HCT116 (cell line): ENCODE measurements around the gene CLIC4. TPM values are rescaled to one million over a fixed set of nuclear protein-coding genes. Genes with fewer than 3 reads are reported as not detected.

ENCODE experiments used
- ATAC-seq: fragments of 200-7000 bp; cut with Tn5 transposase; 2 replicates; pipeline ENCODE4 v1.9.1; 2020; ENCODE audit warnings: mild to moderate bottlenecking, moderate library complexity
- BruUV-seq: library from RNA; stranded (reverse); fragments of 400-500 nt; replicated peaks from 2 replicates; lab custom pipeline; 2021; lab: Mats Ljungman, UMichigan
- CTCF ChIA-PET: fragments of 300-600 bp; sonication (Branson Sonifier 250); formaldehyde crosslinking; loops from one replicate; lab custom pipeline; 2021; ENCODE audit warnings: antibody characterized with exemption; lab: Charles Lee
- POLR2A ChIA-PET: fragments of 300-600, 350-600 bp; sonication (Branson Sonifier 250); formaldehyde crosslinking; loops from one replicate; lab custom pipeline; 2021; ENCODE audit warnings: antibody characterized with exemption; lab: Charles Lee
- RAD21 ChIA-PET, 2 experiments: fragments of 300-600 bp; sonication (Branson Sonifier 250); formaldehyde crosslinking; loops; one replicate each; lab custom pipeline; 2023; ENCODE audit warnings: low total read pairs in 2 of 2; ENCODE audit not compliant: uncharacterized antibody in 2 of 2, unreplicated experiment in 2 of 2, low non-redundant PET in 1 of 2; lab: Charles Lee
- DNase-seq: peaks from one replicate; pipeline ENCODE4 v3.0.0-alpha.2; 2010; ENCODE audit warnings: low read depth, low spot score
- H2AFZ ChIP-seq: fragments of 200-600 bp; shearing (Covaris generic), sonication (generic); 2 replicates; pipeline ENCODE4 v1.6.1; 2017; ENCODE audit warnings: low read depth, mixed run types, mixed read lengths, antibody characterized with exemption, low read length; ENCODE audit not compliant: poor library complexity, severe bottlenecking
- H3K27ac ChIP-seq: 2 replicates; pipeline ENCODE4 v1.5.1; 2012; ENCODE audit warnings: low read depth, low read length
- H3K27me3 ChIP-seq: fragments of 200-600 bp; sonication (generic); 2 replicates; pipeline ENCODE4 v1.6.1; 2016; ENCODE audit warnings: mixed run types, low read length, mixed read lengths; ENCODE audit not compliant: insufficient read depth
- H3K36me3 ChIP-seq, 2 experiments: fragments of 200-500 bp in 1 of 2; fragments of 200-600 bp in 1 of 2; sonication (Bioruptor generic) in 1 of 2; sonication (generic) in 1 of 2; 2 replicates each; pipeline versions ENCODE4 v1.5.1 to v1.6.1; 2014 to 2016; ENCODE audit warnings: low read length in 2 of 2, inconsistent platforms in 1 of 2, mixed read lengths in 1 of 2, mixed run types in 1 of 2; ENCODE audit not compliant: insufficient read depth in 2 of 2, control insufficient read depth in 1 of 2
- H3K4me1 ChIP-seq, 2 experiments: fragments of 200-600 bp in 1 of 2; sonication (generic) in 1 of 2; 2 replicates each; pipeline versions ENCODE4 v1.5.1 to v1.6.1; 2012 to 2017; ENCODE audit warnings: low read length in 2 of 2, inconsistent platforms in 1 of 2, mild to moderate bottlenecking in 1 of 2, mixed read lengths in 1 of 2, mixed run types in 1 of 2, moderate library complexity in 1 of 2; ENCODE audit not compliant: insufficient read depth in 2 of 2, control insufficient read depth in 1 of 2
- H3K4me2 ChIP-seq: fragments of 200-600 bp; sonication (generic); 2 replicates; pipeline ENCODE4 v1.6.1; 2017; ENCODE audit warnings: mixed run types, low read length, mixed read lengths
- H3K4me3 ChIP-seq, 2 experiments: fragments of 200-600 bp in 1 of 2; sonication (generic) in 1 of 2; replicated peaks in 1 of 2; 2 replicates each; pipeline ENCODE4 v1.5.1; 2011 to 2016; ENCODE audit warnings: low read length in 2 of 2, control low read depth in 1 of 2, low read depth in 1 of 2, mild to moderate bottlenecking in 1 of 2, mixed read lengths in 1 of 2, mixed run types in 1 of 2
- H3K79me2 ChIP-seq: fragments of 200-600 bp; sonication (generic); 2 replicates; pipeline ENCODE4 v1.6.1; 2017; ENCODE audit warnings: mild to moderate bottlenecking, mixed run types, low read length, moderate library complexity, mixed read lengths; ENCODE audit not compliant: insufficient read depth
- H3K9ac ChIP-seq: fragments of 200-600 bp; sonication (generic); 2 replicates; pipeline ENCODE4 v1.6.1; 2016; ENCODE audit warnings: low read length, mixed read lengths
- H3K9me2 ChIP-seq: fragments of 200-600 bp; sonication (generic), shearing (Covaris generic); 2 replicates; pipeline ENCODE4 v1.6.1; 2017; ENCODE audit warnings: mixed run types, mild to moderate bottlenecking, moderate library complexity; ENCODE audit not compliant: insufficient read depth
- H3K9me3 ChIP-seq, 2 experiments: fragments of 200-500 bp in 1 of 2; fragments of 200-600 bp in 1 of 2; sonication (Bioruptor generic) in 1 of 2; sonication (generic) in 1 of 2; 2 replicates each; pipeline ENCODE4 v1.6.1; 2014 to 2017; ENCODE audit warnings: low read length in 2 of 2, mixed read lengths in 2 of 2, inconsistent platforms in 1 of 2, low read depth in 1 of 2, mild to moderate bottlenecking in 1 of 2, mixed run types in 1 of 2, moderate library complexity in 1 of 2; ENCODE audit not compliant: control insufficient read depth in 1 of 2, insufficient read depth in 1 of 2
- H4K20me1 ChIP-seq: fragments of 200-600 bp; sonication (generic), shearing (Covaris generic); 2 replicates; pipeline ENCODE4 v1.6.1; 2017; ENCODE audit warnings: mixed run types, mild to moderate bottlenecking, moderate library complexity; ENCODE audit not compliant: insufficient read depth
- ATF3 ChIP-seq: IDR thresholded peaks from 2 replicates; pipeline ENCODE4 v1.6.1; 2012
- CBX3 ChIP-seq: IDR thresholded peaks from 2 replicates; pipeline ENCODE4 v1.6.1; 2012; ENCODE audit warnings: low read depth
- CEBPB ChIP-seq: IDR thresholded peaks from 2 replicates; pipeline ENCODE4 v1.6.1; 2012; ENCODE audit warnings: low read depth
- CTCF ChIP-seq, 3 experiments: fragments of 200-600 bp in 1 of 3; sonication (generic) in 1 of 3; IDR thresholded peaks in 2 of 3; conservative IDR thresholded peaks in 1 of 3; 2 replicates each; pipeline ENCODE4 v1.5.1; 2012 to 2017; ENCODE audit warnings: low read depth in 2 of 3, low read length in 2 of 3, antibody characterized with exemption in 1 of 3, borderline replicate concordance in 1 of 3, control low read depth in 1 of 3, mild to moderate bottlenecking in 1 of 3, mixed read lengths in 1 of 3, mixed run types in 1 of 3, moderate library complexity in 1 of 3; ENCODE audit not compliant: insufficient read depth in 1 of 3
- EGR1 ChIP-seq: IDR thresholded peaks from 2 replicates; pipeline ENCODE4 v1.6.1; 2012; ENCODE audit warnings: low read depth
- ELF1 ChIP-seq: IDR thresholded peaks from 2 replicates; pipeline ENCODE4 v1.6.1; 2012; ENCODE audit warnings: low read depth, borderline replicate concordance
- EZH2 ChIP-seq: fragments of 200-600 bp; sonication (generic); IDR thresholded peaks from 2 replicates; pipeline ENCODE4 v1.6.1; 2017; ENCODE audit warnings: antibody characterized with exemption, mixed run types
- FOSL1 ChIP-seq: IDR thresholded peaks from 2 replicates; pipeline ENCODE4 v1.6.1; 2012; ENCODE audit warnings: low read depth
- JUND ChIP-seq: IDR thresholded peaks from 2 replicates; pipeline ENCODE4 v1.6.1; 2012
- MAX ChIP-seq: IDR thresholded peaks from 2 replicates; pipeline ENCODE4 v1.6.1; 2012
- POLR2A ChIP-seq: IDR thresholded peaks from 2 replicates; pipeline ENCODE4 v1.7.0; 2011; ENCODE audit warnings: borderline replicate concordance; ENCODE audit not compliant: insufficient read depth, insufficient read length; ENCODE audit errors: extremely low read depth
- POLR2AphosphoS5 ChIP-seq: IDR thresholded peaks from 2 replicates; pipeline ENCODE4 v1.6.1; 2011; ENCODE audit warnings: mild to moderate bottlenecking, low read depth, low read length, moderate library complexity
- RAD21 ChIP-seq: IDR thresholded peaks from 2 replicates; pipeline ENCODE4 v1.6.1; 2012; ENCODE audit warnings: low read depth, mild to moderate bottlenecking
- REST ChIP-seq: IDR thresholded peaks from 2 replicates; pipeline ENCODE4 v1.6.1; 2012; ENCODE audit warnings: low read depth
- SIN3A ChIP-seq: IDR thresholded peaks from 2 replicates; pipeline ENCODE4 v1.6.1; 2012; ENCODE audit warnings: low read depth
- YY1 ChIP-seq: IDR thresholded peaks from 2 replicates; pipeline ENCODE4 v1.6.1; 2011; ENCODE audit warnings: low read length, low read depth, moderate library complexity, mild to moderate bottlenecking; ENCODE audit not compliant: insufficient replicate concordance; ENCODE audit errors: extremely low read depth
- ZFX ChIP-seq: fragments of 450-650 bp; IDR thresholded peaks from 2 replicates; pipeline ENCODE4 v1.6.1; 2017
- ZNF274 ChIP-seq: fragments of 200-500 bp; sonication (Bioruptor generic); IDR thresholded peaks from 2 replicates; pipeline ENCODE4 v1.6.1; 2014; ENCODE audit warnings: mild to moderate bottlenecking, low read depth, low read length, inconsistent platforms
- intact Hi-C: fragments of 100-400 bp; cut with micrococcal nuclease; formaldehyde crosslinking; loops from 2 replicates; pipeline ENCODE4 v1.10.0; 2022
- total RNA-seq: library from RNA; stranded (reverse); gene quantifications from one replicate; pipeline ENCODE4 v1.2.1, GENCODE V29; 2021; ENCODE audit not compliant: unreplicated experiment

CLIC4 gene
- total RNA-seq, 1 experiment from 2014 or later = 77.2 TPM

GRCh38 chr1:24696756-24697330, 48.4 kb upstream of the CLIC4 start:
- ChIA-PET CTCF (interaction anchor here (1.2 to 1.6 kb wide), 2 partner anchors 8 to 134 kb away, joined by 3 to 9 read pairs; no protein-coding TSS in a partner anchor), POLR2A (interaction anchor here (1.1 to 1.3 kb wide), 2 partner anchors 8 to 13 kb away, joined by 3 to 6 read pairs; no protein-coding TSS in a partner anchor), RAD21 (no interaction called here)
- DNase-seq (no peak), ATAC-seq (no peak)
- H3K36me3 ChIP-seq = no peaks in the 10 kb centered on the region
- H3K4me3 ChIP-seq = no peak overlapping the region
- H3K9ac ChIP-seq = no peak overlapping the region
- no peaks in the 10 kb centered on the region for H3K79me2 ChIP-seq
- no peaks in the 10 kb centered on the region for H3K9me3 ChIP-seq
- no peaks in the 10 kb centered on the region for H3K4me1 ChIP-seq
- TF ChIP-seq SIN3A = no peak
- TF ChIP-seq CEBPB = no peak
- TF ChIP-seq EGR1 = no peak
- no peak for TF ChIP-seq ATF3
- TF ChIP-seq JUND = no peak
- no peak for TF ChIP-seq ZNF274
- no peak for TF ChIP-seq FOSL1
- TF ChIP-seq RAD21 = no peak
- no peak for TF ChIP-seq POLR2AphosphoS5
- TF ChIP-seq ZFX = no peak
- no peak for TF ChIP-seq EZH2
- TF ChIP-seq MAX = no peak
- TF ChIP-seq ELF1 = no peak
- no peak for TF ChIP-seq CBX3
- TF ChIP-seq REST = no peak
- TF ChIP-seq YY1 = no peak
- TF ChIP-seq POLR2A = no peak
- no peak for TF ChIP-seq CTCF (IDR thresholded peaks at IDR 0.05 in 2 of 3, conservative IDR thresholded peaks at IDR 0.05 in 1 of 3; ENCODE audit: borderline replicate concordance in 1 of 3, insufficient read depth in 1 of 3, low read depth in 2 of 3, low read length in 2 of 3)
- H3K4me2 ChIP-seq = no peak overlapping the region
- no TSS peak for BruUV-seq
- no peak overlapping the region for H3K27ac ChIP-seq
- intact Hi-C loops = no loop called here
- H3K27me3 ChIP-seq = no peaks in the 10 kb centered on the region
- H3K9me2 ChIP-seq = no peaks in the 10 kb centered on the region
- no peak overlapping the region for H2AFZ ChIP-seq
- H4K20me1 ChIP-seq = no peaks in the 10 kb centered on the region
